Pancreas (tissue), 10 donors: Measurements from ENCODE around the gene CTNNA3. TPM values are rescaled to one million over a fixed set of nuclear protein-coding genes. Genes with fewer than 3 reads are reported as not detected.

Experiments used
- ATAC-seq, 4 donors: fragments of 200-7000 bp; cut with Tn5 transposase; one replicate each; pipeline versions ENCODE4 v1.8.0 to v1.9.1; 2020; ENCODE audit warnings: mild to moderate bottlenecking in 4 of 4, moderate library complexity in 4 of 4
- DNase-seq, 6 donors: peaks; one replicate each; pipeline ENCODE4 v3.0.0-alpha.2; 2020
- FAIRE-seq: peaks from 2 replicates; lab custom pipeline; 2012; peaks lifted over from hg19 to GRCh38; lab: Jason Lieb, UNC
- H3K27ac ChIP-seq, 4 donors: fragments of 200-600 bp; sonication (generic); 1 replicate in 3 of 4; 2 replicates in 1 of 4; pipeline versions ENCODE4 v1.5.0 to v1.8.0; 2020
- H3K27me3 ChIP-seq, 4 donors: fragments of 200-600 bp; one replicate each; pipeline ENCODE4 v1.8.0; 2021
- H3K36me3 ChIP-seq, 3 donors: fragments of 200-600 bp; sonication (generic) in 1 of 3; one replicate each; pipeline versions ENCODE4 v1.5.0 to v1.8.0; 2020 to 2021
- H3K4me1 ChIP-seq, 3 donors: fragments of 200-600 bp; one replicate each; pipeline ENCODE4 v1.8.0; 2021
- H3K4me3 ChIP-seq, 4 donors: fragments of 200-600 bp; sonication (generic) in 2 of 4; one replicate each; pipeline versions ENCODE4 v1.5.0 to v1.8.0; 2020 to 2021
- H3K9me3 ChIP-seq, 4 donors: fragments of 200-600 bp; one replicate each; pipeline ENCODE4 v1.8.0; 2021
- WGBS, 2 donors: extraction: QIAGEN DNeasy Blood & Tissue Kit; methylation state at CpG; one replicate each; pipeline ENCODE4 v1.1.7; 2013; 5-methylcytosine and 5-hydroxymethylcytosine counted together
- intact Hi-C, 3 donors: fragments of 100-400 bp; cut with DNase I; formaldehyde crosslinking; loops; one replicate each; pipeline versions ENCODE4 v1.11.1 to v1.14.2; 2022
- polyA plus RNA-seq, 2 donors: library from polyadenylated mRNA; stranded (reverse); fragments of 200-250 nt; gene quantifications; one replicate each; pipeline ENCODE4 v1.2.3, GENCODE V29; 2013
- total RNA-seq, 6 donors: library from RNA; stranded (reverse); fragmentation: NEBNext Ultra II Directional in 4 of 6; extraction: Animal tissue kit (Norgen Biotek cat#: 25700) in 4 of 6; gene quantifications; one replicate each; pipeline versions ENCODE4 v1.2.1 to v1.2.4, GENCODE V29; 2021 to 2023
- TF ChIP-seq, protein P1 (sequence below), 4 donors: fragments of 200-600 bp; sonication (generic) in 3 of 4; IDR thresholded peaks; one replicate each; pipeline versions ENCODE4 v1.5.0 to v1.8.0; 2021; ENCODE audit warnings: antibody characterized with exemption in 4 of 4
- donor health status: healthy with polysubstance abuse.
- donor health status: DM: no; HTN: no; CAD: no; lungs with moderate emphysema.
- donor health status: DM: no; HTN: no; CAD: no.
- donor health status: control.
- donor health status: control.
- donor health status: Bipolar disorder and iron deficiency.
- donor health status: DM: yes; HTN: yes; CAD: no.
- donor health status: DM: no; HTN: no; CAD: no.
- donor health status: DM: no; HTN: no; CAD: no.
- donor health status: DM: yes; HTN: yes; CAD: no.

The CTNNA3 gene
- total and polyA plus RNA-seq, 8 donors, result 0.02 to 0.83 (median 0.21) TPM

DNA sequence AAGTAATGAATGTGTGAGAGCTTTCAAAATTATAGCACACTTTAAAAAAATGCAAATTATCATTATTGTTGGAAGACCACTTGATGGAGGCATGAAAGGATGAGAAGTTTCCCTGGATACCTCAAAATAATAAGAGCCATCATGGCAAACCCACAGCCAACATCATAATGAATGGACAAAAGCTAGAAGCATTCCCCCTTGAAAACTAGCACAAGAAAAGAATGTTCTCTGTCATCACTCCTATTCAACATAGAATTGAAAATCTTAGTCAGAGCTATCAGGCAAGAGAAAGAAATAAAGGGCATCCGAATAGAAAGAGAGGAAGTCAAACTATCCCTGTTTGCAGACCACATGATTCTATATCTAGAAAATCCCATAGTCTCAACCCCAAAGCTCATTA lies 1657.4 kb downstream of the CTNNA3 start:
- TF ChIP-seq, protein P1, sequence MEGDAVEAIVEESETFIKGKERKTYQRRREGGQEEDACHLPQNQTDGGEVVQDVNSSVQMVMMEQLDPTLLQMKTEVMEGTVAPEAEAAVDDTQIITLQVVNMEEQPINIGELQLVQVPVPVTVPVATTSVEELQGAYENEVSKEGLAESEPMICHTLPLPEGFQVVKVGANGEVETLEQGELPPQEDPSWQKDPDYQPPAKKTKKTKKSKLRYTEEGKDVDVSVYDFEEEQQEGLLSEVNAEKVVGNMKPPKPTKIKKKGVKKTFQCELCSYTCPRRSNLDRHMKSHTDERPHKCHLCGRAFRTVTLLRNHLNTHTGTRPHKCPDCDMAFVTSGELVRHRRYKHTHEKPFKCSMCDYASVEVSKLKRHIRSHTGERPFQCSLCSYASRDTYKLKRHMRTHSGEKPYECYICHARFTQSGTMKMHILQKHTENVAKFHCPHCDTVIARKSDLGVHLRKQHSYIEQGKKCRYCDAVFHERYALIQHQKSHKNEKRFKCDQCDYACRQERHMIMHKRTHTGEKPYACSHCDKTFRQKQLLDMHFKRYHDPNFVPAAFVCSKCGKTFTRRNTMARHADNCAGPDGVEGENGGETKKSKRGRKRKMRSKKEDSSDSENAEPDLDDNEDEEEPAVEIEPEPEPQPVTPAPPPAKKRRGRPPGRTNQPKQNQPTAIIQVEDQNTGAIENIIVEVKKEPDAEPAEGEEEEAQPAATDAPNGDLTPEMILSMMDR (IDR thresholded peaks at IDR 0.05), result no peak
- H3K27ac ChIP-seq, result no peak overlapping the region
- H3K4me3 ChIP-seq, result no peak overlapping the region
- H3K27me3 ChIP-seq, result no peaks in the 10 kb centered on the region
- no peaks in the 10 kb centered on the region for H3K36me3 ChIP-seq
- FAIRE-seq (no peak), ATAC-seq (no peak), DNase-seq (no peak)
- intact Hi-C loops, result no loop called here
- no peaks in the 10 kb centered on the region for H3K4me1 ChIP-seq
- 30 to 59% methylated on average over 1 of the region's 1 CpG for WGBS, 2 donors
- H3K9me3 ChIP-seq, result no peaks in the 10 kb centered on the region

DNA sequence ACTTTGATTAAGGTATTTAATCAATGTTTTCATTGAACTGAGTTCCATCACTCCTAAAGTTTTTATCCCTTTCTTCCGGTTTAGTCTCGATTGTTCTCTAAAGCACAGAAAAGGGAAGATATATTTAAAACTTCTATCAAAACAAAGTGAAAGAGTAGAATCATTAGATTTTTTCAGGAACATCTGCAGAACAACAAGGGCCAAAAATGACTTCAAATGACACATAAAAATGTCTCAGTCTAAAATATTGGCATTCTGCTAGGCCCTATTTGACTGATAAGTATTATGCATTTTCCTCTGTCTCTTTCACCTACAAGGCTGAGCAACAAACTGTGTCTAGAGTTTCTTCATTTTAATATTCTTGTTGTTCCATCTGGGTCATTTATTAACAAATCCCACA lies 1669.7 kb downstream of the CTNNA3 start:
- ATAC-seq, result no peak
- 83% methylated on average over 2 of the region's 2 CpGs for WGBS, 2 donors
- intact Hi-C loops, result no loop called here
- no peak overlapping the region for H3K27ac ChIP-seq
- H3K4me1 ChIP-seq, result no peaks in the 10 kb centered on the region
- no peaks in the 10 kb centered on the region for H3K36me3 ChIP-seq
- H3K4me3 ChIP-seq, result no peak overlapping the region
- no peak for FAIRE-seq
- H3K27me3 ChIP-seq, result no peaks in the 10 kb centered on the region
- TF ChIP-seq, protein P1 (IDR thresholded peaks at IDR 0.05), result no peak
- DNase-seq, result no peak
- H3K9me3 ChIP-seq, result no peaks in the 10 kb centered on the region

DNA sequence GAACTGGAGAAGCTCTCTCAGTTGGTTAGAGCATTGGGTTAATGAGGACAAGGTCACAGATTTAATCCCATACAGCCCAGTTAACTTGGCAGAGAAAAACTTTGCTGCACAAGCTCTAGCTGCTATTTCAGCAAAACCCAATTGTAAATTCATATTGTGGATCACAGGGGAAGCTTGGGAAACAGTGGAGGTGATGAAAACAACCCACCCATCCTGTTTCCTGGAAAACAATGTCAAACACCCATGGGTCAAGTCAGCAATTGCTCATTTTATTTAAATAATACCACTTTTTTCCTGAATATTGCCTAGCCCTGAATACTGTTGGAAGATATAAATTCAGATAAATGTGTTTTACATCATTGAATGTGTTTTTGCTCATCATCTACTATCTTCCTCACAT lies 1670.8 kb downstream of the CTNNA3 start:
- TF ChIP-seq, protein P1 (IDR thresholded peaks at IDR 0.05), result no peak
- Histone ChIP-seq H3K36me3 (no peaks in the 10 kb centered on the region), H3K9me3 (no peaks in the 10 kb centered on the region), H3K4me3 (no peak overlapping the region), H3K27me3 (no peaks in the 10 kb centered on the region), H3K4me1 (no peaks in the 10 kb centered on the region), H3K27ac (no peak overlapping the region)
- FAIRE-seq, result no peak
- intact Hi-C loops, result no loop called here
- DNase-seq, result no peak
- ATAC-seq, result no peak

DNA sequence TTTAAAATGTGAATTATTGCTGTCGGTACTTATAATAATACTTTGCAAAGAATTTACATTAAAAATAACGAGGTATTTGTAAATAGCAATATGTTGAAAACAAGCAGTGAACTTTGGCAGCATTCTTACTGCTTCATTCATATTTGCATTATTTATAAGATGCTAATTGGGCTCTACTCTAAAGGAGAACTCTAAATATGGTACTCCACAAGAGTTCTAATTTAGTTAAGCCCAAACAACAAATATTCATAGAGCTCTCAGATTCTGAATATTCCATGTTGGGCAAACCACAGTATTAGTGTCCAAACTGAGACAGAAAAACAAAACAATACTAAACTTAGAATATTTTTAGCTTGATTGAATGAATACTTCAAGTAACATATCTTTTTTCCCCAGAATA lies 1674.6 kb downstream of the CTNNA3 start:
- FAIRE-seq (no peak), ATAC-seq (no peak), DNase-seq (no peak)
- Histone ChIP-seq H3K4me3 (no peak overlapping the region), H3K4me1 (no peaks in the 10 kb centered on the region), H3K27ac (no peak overlapping the region), H3K9me3 (no peaks in the 10 kb centered on the region), H3K27me3 (no peaks in the 10 kb centered on the region), H3K36me3 (no peaks in the 10 kb centered on the region)
- TF ChIP-seq, protein P1 (IDR thresholded peaks at IDR 0.05), result no peak
- intact Hi-C loops, result no loop called here
- WGBS, 2 donors, result 46 to 62% methylated on average over 2 of the region's 2 CpGs

DNA sequence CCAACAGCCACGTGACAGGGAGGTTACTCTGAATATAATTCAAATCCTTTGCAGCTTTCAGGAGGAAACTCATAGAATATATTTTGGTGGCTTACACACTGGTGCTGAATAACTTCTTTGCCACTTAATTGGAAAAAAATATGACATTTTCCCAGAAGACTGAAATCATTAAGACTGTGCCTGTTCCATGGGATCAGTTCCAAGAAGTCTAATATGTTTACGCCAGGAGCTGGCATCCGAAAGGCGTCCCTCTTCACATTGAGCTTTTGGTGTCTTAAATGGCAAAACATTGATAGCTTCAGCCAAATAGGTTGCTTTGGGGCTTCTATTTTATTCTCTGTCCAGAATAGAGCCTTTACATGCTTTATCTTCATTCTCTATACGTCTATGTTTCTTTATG lies 1687.8 kb downstream of the CTNNA3 start:
- Histone ChIP-seq H3K36me3 (no peaks in the 10 kb centered on the region), H3K27ac (no peak overlapping the region), H3K9me3 (no peaks in the 10 kb centered on the region), H3K4me1 (no peaks in the 10 kb centered on the region), H3K27me3 (no peaks in the 10 kb centered on the region), H3K4me3 (no peak overlapping the region)
- 88 to 91% methylated on average over 5 of the region's 5 CpGs for WGBS, 2 donors
- ATAC-seq, result no peak
- FAIRE-seq, result no peak
- intact Hi-C loops, result no loop called here
- TF ChIP-seq, protein P1 (IDR thresholded peaks at IDR 0.05), result no peak
- no peak for DNase-seq
